ENCODE results near the gene CD300LB.
A peak's percentile ranks its signal among the peaks of the same experiment; 100 is the strongest.
"Not testable (repeated sequence)": the region's sequence is repeated elsewhere in the genome, so short reads cannot be mapped to it uniquely, and the experiment has no call there.

CD300LB gene

DNA sequence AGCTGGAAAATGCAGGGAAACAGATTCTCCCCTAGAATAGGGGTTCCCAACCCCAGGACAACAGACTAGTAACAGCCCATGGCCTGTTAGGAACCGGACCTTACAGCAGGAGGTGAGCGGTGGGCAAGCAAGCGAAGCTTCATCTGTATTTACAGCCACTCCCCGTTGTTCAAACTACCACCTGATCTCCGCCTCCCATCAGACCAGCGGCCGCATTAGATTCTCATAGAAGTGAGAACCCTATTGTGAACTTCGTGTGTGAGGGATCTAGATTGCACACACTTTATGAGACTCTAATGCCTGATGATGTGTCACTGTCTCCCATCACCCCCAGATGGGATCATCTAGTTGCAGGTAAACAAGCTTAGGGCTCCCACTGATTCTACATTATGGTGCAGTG is 3.5 kb downstream of the CD300LB start:
- intact Hi-C loops (cut with DNase I) = no loop called here
- peak in 1 of 10 donors; percentile 48 for DNase-seq

DNA sequence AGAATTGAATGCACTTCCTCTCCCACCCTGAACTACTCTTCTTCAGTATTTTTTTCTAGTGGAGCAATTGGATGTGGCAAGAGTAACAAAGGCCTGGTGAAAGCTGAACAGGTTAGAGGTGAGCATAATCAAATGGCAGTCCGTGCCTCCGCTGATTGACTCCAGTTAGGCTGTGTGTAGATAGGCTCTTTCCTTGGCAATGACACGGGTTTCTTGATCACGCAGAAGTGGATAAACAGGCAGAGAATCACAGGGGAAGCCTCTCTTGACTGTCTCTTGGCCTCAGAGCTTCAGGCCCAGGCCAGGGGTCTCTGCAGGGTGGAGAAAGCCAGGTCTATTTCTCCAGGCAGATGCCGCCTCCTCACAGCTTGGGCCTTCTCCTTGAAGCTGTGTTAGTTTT is 4.2 kb downstream of the CD300LB start:
- peak in 1 of 10 donors; percentile 26 for DNase-seq
- intact Hi-C loops (cut with DNase I) = no loop called here

DNA sequence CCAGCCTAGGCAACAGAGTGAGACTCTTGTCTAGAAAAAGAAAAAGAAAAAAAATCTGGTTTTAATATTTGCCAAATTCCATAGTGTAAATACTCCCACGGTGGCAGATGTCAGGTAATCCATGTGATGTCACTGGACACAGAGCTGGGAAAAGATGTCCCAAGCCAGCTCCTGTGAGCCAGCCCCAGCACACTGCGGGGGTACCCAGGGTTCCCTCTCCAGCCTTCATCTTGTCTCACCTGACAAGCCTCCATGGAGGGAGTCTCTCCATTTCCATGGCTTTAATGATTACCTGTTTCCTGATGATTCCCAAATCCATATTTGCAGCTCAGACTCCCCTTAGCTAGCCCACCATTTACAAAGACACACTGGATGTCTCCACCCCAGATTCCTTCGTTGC is 4.6 kb downstream of the CD300LB start:
- intact Hi-C loops (cut with DNase I) = no loop called here
- DNase-seq = no peak

DNA sequence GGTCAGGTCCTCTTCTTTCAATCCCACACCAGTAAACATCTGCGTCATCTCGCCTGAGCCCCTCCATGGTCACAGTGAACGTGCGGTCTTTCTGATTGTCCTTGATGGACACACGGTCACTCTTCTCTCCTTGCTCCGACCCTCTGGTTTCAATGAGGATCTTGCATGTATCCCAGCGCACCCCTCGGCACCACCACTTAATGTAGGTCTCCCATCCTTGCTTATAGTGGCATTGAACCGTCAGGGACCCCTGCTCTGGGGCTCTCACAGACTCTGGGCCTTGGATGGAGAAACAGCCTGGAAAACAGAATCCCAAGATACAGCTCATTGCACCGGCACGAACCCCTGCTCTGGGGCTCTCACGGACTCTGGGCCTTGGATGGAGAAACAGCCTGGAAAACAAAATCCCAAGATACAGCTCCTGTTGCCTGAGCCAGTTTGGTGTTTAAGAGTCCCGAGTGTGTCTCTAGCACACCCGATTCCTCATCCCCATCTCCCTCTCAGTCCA is 5.4 kb downstream of the CD300LB start:
- peak in 2 of 10 donors; percentile 3 to 18 for DNase-seq
- intact Hi-C loops (cut with DNase I) = no loop called here

DNA sequence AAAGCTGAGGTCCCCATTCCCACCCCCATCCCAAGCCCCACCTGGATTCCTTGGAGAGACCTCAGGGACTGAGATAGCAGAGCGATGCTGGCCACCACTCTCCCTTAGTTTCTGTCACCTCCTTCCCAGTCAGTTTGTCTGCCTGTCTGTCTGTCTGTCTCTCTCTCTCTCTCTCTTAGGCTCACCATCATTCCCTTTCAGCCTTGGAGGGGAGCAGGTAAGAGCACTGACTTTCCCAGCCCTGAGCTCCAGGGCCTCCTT is 5.9 kb downstream of the CD300LB start:
- no peak for DNase-seq
- intact Hi-C loops (cut with DNase I) = no loop called here

DNA sequence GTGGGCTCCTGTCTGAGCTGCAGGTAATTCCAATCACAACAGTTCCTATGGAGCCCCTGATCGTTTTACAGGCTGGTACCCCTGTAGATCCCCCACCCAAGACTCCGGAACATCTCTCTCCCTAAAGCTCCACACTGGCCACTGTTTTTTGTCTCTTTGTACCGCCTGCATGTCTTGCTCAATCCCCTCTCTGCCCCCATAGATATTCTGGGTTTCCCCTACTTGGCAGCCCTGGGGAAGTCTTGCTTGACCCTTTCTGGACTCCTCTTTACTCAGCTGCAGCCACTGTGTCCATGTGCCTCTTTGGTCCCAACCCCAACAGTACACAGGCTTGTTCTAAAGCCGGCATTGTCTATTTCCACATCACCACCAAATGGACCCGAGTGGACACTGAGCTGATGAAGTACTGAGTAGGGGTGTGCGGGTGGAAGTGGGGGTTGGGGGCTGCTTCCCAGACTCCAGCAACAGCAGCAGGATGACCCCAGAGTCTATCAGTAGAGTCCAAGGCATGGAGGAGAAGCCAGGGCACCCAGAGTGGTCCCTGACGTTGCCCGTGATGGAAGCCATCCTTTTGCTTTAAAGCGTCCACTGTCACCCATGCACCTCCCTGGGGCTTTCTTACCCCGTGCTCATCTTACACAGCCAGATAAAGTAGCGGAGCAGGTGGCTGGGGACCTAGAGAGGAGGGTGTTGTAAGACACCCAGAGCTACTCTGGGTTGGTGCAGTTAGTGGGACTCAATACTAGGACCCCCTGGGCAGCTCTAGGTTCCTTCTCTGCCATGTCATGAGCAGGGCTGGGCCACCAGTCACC is 6.4 kb downstream of the CD300LB start:
- peak in 1 of 10 donors; percentile 52 for DNase-seq

DNA sequence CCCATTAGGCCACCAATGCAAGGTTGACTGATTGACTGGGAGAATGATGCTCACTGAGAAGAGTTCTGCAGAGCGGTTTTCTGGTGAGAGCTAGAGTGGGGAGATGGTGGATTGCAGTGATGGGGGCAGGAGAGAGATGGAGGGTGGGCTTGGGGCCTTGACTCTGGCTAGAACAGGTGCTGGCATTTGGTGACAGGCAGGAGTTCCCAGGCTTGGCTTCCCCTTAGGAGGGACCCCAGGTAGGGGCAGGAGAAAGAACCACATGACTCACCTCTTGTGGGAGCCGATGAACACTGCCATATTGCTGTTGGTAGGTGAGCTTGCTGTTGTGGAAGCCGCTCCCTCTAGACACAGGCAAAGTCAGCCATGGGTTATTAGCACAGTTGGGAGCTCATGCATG is 8.0 kb downstream of the CD300LB start:
- intact Hi-C loops (cut with DNase I) = no loop called here
- no peak for DNase-seq

More for the DNA sequence above, 6.4 kb downstream of the CD300LB start:
- intact Hi-C loops (cut with DNase I) = no loop called here

DNA sequence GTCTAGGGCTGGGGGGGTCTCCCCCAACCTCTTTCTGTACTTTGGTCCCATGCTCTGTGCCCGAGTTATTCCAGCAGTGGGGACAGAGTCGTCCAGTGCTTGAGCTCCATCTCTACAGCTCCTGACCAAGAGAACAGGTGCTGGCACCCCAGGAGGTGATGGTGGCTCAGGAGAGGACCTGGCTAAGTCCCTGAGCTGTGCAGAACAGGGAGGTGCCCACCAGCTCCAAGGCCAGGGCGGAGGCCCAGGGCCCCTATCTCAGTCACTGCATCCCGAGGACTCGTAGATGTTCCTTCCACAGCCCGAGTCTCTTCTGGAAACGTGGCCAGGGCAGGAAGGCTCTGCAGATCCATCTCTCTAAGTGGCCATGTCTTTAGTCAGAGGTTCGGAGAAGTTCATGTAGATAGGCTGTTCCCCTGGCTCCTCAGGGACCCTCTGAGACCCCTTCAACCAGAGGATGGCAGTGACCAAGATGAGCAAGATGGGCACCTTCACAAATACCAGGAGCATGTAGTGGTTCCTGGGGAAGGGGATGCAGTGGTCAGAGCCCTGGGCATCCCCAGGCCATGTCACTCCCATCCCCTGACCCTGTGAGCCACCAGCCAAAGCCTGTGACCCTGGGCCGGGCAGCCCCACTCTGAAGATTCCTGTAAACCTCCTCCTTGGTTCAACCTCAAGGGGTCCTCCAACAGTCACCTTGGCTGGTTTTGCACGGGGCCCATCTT is 8.7 kb downstream of the CD300LB start:
- DNase-seq = peak in 1 of 10 donors; percentile 44
- intact Hi-C loops (cut with DNase I) = no loop called here

DNA sequence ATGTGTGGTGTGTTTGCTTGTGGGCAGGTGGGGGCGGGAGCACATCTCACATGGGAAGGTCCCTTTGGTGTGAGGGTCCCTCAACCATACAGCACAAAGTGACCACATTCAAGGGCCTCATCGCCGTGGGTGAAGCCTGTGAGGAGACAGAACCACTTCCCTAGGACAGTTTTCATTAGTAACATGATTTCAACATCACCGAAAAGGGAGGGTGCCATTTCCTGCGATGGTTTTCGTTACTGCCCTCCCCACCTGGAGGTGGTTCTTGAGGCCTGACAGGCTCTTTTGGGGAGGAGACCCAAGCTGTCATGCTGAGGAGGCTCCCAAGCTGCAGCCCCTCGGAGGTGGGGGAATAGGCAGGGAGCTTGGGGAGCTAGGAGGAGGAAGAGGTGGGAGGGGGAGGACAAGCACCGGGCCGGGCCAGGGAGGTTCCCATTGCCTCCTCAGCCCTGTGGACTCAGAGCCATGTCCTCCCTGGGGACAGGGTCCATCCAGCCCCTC is 9.5 kb downstream of the CD300LB start:
- DNase-seq = peak in 1 of 10 donors; percentile 47

DNA sequence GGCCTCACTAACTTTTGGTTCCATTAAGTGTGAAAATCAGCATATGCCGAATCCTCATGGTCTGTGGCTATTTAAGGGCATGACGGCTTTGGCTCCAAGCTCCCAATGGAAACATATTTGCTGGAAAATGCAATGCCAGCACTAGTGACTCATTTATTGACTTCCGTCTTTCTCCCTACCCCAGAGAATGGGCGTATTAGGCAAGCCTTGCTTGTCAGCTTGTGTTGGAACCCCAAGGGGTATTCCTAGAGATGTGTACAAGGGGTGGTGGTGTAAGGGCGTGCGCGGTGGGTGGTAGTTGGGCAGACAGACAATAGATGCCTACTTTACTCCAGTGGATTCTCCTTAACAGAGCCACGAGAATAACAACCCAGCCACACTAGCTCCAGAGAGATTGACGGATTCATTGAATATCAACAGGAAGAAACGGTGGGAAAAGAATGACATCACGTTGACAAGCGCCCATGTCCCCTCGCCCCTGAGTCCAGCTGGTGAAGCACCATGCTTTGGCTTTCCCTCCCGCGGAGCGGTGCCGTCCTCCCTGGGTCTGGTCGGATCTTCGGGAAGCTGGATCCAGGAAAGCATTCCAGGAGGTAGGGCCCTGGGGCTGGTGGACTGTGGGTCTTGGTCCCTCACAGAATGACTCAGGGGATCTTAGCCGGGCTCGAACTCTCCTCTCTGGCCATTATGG is 10.3 kb downstream of the CD300LB start:
- intact Hi-C loops (cut with DNase I) = no loop called here
- DNase-seq = no peak

More for the DNA sequence above, 9.5 kb downstream of the CD300LB start:
- intact Hi-C loops (cut with DNase I) = no loop called here

DNA sequence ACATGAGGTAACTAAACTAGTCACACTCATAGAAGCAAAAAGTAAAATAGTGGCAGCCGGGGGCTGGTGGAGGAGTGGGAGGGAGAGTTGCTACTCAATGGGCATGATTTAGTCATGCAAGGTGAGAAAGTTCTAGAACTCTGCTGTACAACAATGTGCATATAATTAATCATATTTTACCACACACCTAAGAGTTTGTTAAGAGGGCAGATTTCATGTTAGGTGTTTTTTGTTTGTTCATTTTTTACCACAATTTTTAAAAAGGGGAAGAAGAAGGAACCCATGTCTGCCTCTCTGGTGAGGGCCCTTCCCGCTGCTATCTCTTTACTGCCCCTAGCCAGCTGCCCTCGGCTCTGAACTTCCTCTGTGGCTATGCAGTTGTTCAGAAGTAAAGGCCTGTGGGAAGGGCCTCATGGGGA is 11.2 kb downstream of the CD300LB start:
- intact Hi-C loops (cut with DNase I) = no loop called here
- DNase-seq = no peak

DNA sequence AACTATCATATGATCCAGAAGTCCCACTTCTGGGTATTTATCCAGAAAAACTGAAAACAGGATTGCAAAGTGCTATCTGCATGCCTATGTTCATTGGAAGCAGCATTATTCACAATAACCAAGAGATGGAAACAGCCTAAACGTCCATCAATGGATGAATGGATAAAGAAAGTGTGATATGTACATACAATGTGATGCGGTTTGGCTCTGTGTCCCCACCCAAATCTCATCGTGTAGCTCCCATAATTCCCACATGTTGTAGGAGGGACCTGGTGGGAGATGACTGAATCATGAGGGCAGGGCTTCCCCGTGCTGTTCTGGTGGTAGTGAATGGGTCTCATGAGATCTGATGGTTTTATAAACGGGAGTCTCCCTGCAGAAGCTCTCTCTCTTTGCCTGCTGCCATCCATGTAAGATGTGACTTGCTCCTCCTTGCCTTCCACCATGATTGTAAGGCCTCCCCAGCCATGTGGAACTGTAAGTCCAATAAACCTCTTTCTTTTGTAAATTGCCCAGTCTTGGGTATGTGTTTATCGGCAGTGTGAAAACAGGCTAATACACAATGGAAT is 12.8 kb downstream of the CD300LB start:
- intact Hi-C loops (cut with DNase I); DNase-seq: not testable (repeated sequence)

DNA sequence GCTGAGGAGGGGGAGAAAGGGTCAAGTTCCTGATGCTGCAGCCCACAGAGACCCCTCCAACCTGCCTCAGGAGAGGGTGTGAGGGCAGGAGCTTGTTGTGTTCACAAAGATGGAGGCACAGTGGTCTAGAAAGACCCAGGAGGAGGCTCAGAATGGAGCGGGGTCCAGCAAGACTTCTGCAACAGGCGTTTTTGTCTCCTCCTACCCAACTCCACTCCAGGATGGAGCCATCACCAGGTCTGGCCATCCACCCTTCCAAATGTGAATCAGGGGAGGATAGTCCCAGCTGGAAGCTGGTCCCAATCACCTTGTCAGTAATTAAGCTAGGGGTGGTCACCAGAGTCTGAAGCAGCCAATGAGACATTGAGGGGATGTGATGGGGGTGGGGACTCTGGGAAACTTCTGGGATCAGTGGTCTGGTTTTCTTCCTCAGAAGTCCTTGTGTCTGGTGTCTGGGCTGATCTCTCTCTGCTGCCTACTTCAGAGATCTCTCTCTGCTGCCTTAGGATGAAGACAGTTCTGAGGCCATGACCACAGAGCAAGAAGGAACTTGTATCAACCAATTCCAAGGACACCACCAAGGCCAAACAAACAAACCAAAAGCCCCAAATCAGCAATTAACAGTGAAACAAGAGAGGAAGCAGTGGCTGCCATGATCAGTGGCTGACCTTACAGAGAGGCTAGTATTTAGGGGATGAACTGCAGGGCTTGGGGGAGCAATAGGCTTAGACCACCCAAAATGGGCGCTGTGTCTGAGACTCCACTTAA is 14.5 kb downstream of the CD300LB start:
- DNase-seq = no peak
- intact Hi-C loops (cut with DNase I) = no loop called here

DNA sequence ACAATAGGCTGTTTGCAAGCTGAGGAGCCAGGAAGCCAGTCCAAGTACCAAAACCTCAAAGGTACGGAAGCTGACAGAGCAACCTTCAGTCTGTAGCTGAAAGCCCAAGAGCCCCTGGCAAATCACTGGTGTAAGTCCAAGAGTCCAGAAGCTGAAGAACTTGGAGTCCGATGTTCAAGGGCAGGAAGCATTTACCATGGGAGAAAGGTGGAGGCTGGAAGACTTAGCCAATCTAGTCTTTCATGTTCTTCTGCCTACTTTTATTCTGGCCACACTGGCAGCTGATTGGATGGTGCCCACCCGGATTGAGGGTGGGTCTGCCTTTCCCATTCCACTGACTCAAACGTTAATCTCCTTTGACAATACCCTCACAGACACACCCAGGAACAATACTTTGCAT is 15.3 kb downstream of the CD300LB start:
- intact Hi-C loops (cut with DNase I) = no loop called here
- no peak for DNase-seq

DNA sequence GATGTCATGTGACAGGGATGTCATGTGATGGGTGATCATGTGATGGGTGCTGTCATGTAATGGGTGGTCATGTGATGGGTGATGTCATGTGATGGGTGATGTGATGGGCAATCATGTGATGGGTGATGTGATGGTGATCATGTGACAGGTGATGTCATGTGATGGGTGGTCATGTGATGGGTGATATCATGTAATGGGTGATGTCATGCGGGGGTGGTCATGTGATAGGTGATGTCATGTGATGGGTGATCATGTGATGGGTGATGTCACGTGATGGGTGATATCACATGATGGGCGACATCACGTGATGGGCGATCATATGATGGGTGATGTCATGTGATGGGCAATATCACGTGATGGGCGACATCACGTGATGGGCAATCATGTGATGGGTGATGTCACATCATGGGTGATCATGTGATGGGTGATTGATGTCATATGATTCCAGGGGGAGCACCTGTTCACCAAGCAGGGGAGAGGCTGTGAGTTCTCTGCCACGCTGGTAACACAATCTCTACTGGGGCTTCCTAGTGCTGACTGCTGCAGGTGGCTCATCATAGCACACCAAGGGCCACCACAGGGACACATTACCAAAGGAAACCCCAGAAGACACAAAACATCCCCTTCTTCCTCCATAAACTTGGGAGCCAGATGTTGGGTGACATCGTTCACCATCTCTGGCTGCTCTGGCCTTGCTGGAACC is 16.5 kb downstream of the CD300LB start:
- intact Hi-C loops (cut with DNase I) = no loop called here
- no peak for DNase-seq

DNA sequence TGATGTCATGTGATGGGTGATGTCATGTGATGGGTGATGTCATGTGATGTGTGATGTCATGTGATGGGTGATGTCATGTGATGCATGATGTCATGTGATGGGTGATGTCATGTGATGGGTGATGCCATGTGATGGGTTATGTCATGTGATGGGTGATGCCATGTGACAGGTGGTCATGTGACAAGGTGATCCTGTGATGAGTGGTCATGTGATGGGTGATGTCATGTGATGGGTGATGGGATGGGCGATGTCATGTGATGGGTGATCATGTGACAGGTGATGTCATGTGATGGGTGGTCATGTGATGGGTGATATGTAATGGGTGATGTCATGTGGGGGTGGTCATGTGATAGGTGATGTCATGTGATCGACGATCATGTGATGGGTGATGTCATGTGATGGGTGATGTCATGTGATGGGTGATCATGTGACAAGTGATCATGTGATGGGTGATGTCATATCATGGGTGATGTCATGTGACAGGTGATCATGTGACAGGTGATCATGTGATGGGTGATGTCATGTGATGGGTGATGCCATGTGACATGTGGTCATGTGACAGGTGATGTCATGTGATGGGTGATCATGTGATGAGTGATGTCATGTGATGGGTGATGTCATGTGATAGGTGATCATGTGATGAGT is 17.2 kb downstream of the CD300LB start:
- intact Hi-C loops (cut with DNase I) = no loop called here
- DNase-seq = no peak

DNA sequence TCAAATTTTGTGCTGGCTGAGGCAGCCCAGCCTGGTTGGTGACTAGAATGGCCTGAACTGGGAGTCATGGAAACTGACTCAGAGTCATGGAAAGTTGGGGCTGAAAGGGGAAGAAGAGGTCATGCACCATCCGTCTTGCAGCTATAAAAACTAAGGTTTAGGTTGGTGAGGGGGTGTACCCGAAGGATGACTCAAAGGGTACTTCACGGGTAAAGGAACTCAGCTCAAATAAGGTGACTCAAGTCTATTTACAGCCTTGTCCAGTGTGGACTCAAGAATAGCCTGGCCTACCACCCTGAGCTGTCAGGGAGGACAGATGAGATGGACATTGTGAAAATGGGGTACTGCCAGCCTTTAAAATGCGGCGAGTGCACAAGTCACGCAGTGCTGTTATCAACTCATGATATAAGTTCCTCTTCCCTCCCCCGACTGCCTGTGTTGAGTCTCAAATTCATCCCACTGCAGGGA is 18.6 kb downstream of the CD300LB start:
- intact Hi-C loops (cut with DNase I) = no loop called here
- DNase-seq = no peak

DNA sequence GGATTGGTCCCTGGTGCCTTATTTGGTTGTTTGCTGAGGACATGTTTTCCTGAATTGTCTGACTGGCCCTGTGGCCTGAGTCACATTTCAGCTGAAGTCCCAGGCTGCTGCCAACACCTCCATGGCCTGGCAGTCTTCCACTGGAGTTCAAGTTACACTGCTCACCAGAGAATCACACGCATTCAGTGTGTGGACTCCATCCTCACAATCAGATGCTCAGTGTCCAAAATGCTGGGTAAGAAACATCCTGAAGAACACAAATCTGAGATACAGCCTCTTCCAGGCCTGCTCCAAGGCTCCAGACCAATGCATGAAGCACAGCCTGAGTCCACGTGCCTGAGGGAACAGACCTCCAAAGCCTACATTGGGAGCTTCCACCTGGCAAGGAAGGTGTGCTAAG is 19.2 kb downstream of the CD300LB start:
- intact Hi-C loops (cut with DNase I) = no loop called here
- no peak for DNase-seq

DNA sequence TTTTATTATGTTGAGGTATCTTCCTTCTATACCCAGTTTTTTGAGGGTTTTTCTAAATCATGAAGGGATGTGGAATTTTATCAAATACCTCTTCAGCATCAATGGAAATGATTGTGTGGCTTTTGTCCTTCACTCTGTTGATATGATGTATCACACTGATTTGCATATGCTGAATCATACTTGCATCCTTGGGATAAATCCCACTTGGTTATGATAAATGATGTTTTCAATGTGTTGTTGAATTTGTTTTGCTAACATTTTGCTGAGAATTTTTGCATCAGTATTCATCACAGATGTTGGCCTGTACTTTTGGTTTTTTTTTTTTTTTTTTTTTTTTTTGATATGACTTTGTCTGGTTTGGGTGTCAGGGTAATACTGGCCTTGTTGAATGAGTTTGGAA is 23.1 kb downstream of the CD300LB start:
- no peak for DNase-seq
- intact Hi-C loops (cut with DNase I) = no loop called here
